ENCODE results near the gene ACADVL.

Gene ACADVL

DNA sequence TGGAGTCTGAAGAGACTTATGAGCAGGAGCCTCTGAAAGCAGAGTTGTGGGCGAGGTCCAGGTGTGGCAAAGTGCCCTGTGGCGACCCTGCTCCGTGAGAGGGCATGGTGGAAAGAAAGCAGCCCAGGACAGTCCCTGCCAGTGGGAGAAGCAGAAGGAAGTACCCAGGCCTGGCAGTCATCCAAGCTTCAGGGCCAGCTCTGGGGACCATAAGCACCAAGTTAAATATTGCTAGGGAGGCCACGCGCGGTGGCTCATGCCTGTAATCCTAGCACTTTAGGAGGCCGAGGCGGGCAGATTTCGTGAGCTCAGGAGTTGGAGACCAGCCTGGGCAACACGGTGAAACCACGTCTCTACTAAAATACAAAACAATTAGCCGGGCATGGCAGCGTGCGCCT lies 35.6 kb upstream of the ACADVL start:
- TF ChIP-seq, protein P1, sequence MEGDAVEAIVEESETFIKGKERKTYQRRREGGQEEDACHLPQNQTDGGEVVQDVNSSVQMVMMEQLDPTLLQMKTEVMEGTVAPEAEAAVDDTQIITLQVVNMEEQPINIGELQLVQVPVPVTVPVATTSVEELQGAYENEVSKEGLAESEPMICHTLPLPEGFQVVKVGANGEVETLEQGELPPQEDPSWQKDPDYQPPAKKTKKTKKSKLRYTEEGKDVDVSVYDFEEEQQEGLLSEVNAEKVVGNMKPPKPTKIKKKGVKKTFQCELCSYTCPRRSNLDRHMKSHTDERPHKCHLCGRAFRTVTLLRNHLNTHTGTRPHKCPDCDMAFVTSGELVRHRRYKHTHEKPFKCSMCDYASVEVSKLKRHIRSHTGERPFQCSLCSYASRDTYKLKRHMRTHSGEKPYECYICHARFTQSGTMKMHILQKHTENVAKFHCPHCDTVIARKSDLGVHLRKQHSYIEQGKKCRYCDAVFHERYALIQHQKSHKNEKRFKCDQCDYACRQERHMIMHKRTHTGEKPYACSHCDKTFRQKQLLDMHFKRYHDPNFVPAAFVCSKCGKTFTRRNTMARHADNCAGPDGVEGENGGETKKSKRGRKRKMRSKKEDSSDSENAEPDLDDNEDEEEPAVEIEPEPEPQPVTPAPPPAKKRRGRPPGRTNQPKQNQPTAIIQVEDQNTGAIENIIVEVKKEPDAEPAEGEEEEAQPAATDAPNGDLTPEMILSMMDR (IDR thresholded peaks at IDR 0.05; ENCODE audit: borderline replicate concordance, insufficient read depth, low read depth, low read length): no peak
- H3K4me3 ChIP-seq (ENCODE audit: low read depth, low read length): no peak overlapping the region

DNA sequence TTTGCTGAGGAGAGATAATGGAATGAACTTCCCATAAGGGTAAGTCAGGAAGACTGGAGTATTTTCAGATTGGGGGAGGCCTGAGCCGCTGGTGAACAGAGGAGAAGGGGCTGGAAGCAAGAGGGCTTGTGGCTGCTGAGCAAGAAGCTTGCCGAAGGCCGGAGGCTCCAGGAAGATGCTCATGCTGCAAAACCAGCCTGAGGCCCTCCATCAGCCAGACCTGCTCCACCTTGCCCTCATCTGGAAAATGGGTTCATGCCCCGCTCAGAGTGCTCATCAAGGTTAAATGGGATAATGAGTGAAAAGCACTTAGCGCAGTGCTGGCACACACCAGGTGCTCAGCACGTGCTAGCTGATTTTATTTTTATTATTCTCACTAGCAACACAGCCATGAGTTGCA lies 35.1 kb upstream of the ACADVL start:
- TF ChIP-seq, protein P1 (IDR thresholded peaks at IDR 0.05; ENCODE audit: borderline replicate concordance, insufficient read depth, low read depth, low read length): no peak
- H3K4me3 ChIP-seq (ENCODE audit: low read depth, low read length): no peak overlapping the region

DNA sequence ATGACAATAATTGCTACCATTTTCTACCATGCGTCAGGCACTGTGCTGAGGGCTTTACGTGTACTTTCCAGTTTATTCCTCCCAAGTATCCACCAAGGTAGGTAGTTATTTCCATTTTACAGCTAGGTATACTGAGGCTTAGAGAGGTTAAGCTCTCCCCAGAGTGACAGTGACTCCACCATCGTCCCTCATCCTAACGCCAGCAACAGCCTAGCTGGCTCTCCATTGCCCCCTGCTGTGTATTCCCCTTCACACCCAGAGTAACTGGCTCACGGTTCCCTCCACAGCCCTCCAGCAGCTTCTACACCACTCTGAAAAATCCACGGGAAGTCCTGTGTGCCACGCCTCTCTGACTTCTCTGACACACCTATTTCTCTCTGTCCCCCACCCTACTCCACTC lies 33.5 kb upstream of the ACADVL start:
- no peak overlapping the region for H3K4me3 ChIP-seq (ENCODE audit: low read depth, low read length)
- TF ChIP-seq, protein P1 (IDR thresholded peaks at IDR 0.05; ENCODE audit: borderline replicate concordance, insufficient read depth, low read depth, low read length): peak; percentile 62

DNA sequence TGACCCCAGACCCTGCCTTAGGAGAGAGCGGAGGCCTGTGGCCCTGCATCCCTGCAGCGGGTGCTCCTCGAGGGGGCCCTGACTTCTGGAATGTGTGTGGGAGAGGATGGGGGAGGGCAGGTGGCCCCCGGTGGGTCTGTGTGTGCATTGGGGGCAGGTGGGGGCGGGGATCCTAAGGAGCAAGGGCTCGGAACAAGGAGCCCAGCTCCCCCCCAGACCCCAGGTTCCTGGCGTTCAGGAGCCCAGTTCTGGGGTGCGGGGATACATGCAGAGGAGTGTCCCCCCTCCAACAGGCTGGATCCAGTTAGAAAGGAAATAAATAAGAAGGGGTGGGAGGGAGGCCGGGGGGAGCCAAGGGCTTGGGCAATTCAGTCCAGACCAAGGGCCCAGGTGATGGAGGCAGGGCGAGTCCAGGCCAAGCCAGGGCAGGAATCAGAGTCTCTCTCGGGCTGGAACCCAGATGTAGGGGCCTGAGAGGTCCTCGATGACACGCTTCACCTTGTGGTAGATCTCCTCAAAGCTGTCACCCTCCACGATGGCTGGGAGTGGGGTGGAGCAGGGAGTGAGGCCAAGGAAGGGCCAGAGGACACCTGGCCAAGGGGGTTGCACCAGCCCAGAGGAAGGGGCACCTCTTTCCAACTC lies 29.3 kb upstream of the ACADVL start:
- TF ChIP-seq, protein P1 (IDR thresholded peaks at IDR 0.05; ENCODE audit: borderline replicate concordance, insufficient read depth, low read depth, low read length): no peak
- H3K4me3 ChIP-seq (ENCODE audit: low read depth, low read length): no peak overlapping the region

DNA sequence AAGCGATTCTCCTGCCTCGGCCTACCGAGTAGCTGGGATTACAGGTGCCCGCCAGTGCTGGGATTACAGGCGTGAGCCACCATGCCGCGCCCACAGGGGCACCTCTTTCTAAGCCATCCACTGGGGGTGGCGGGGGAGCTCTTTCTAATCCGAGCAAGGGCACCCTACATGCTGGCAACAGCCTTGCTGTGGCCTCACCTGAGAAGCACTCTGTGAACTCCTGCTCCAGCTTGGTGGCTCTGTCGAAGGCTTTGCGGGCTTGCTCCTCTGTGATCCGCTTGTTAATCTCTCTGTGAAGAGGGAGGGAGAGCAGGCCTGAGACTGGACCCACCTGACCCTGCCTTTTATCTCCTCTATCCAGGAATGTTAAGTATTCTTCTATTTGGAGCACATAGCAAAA lies 28.7 kb upstream of the ACADVL start:
- H3K4me3 ChIP-seq (ENCODE audit: low read depth, low read length): no peak overlapping the region
- TF ChIP-seq, protein P1 (IDR thresholded peaks at IDR 0.05; ENCODE audit: borderline replicate concordance, insufficient read depth, low read depth, low read length): no peak

DNA sequence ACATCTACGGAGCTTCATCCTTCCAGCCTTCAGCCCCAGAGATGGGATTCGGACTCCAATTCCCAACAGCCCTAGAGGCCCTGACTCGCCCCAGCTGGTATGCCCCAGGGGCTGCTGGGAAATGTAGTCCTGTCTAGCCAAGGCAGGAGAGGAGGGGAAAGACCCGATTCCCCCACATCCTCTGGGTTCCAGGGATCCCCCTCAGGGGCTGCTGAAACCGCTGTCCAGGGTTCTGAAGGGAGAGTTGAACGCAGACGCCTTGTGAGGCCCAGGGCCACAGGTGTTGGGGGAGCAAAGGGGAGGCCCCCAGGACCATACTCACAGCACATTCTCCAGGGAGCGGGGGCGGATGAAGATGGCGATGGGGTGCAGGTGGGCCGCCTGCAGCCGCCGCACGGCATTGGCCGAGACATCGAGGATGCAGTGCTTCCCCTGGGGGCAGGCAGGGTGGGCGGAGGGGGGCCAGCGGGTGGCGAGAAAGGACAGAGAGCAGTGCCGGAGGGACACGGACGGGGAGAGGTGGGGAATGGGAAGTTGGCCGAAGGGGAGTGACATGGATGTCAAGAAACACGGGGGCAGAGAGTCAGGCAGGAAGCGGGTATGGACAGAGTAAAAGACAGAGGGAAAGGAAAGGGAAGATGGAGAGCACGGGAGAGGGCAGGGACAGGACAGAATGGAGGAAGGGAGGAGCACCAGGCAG lies 28.0 kb upstream of the ACADVL start:
- TF ChIP-seq, protein P1 (IDR thresholded peaks at IDR 0.05; ENCODE audit: borderline replicate concordance, insufficient read depth, low read depth, low read length): no peak
- H3K4me3 ChIP-seq (ENCODE audit: low read depth, low read length): no peak overlapping the region
